Measurements from ENCODE around the gene MEMO1. TPM values are rescaled to one million over a fixed set of nuclear protein-coding genes. Genes with fewer than 3 reads are reported as not detected.
"Not testable (repeated sequence)": the region's sequence is repeated elsewhere in the genome, so short reads cannot be mapped to it uniquely, and the experiment has no call there.

Gene MEMO1
- total RNA-seq, 1 experiment from 2014 or later = 49.5 TPM

DNA sequence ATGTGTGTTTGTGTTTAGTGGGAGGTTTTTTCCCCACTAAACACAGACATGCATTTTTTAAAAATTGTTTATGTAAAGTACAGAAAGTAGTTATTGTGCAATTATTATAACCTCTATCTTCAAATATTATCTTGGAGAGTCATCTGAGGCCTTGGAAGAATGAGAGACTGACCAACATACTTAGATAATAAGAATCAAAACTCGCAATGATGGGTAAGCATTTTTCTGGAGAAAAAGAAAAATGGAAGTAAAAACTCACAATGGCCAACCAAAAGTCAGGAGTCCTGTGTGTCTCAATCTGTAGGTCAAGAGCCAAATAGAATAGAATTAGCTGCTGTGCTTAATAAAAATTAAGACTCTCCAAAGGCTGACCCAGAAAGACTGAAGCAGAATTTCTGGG is 43.0 kb downstream of the MEMO1 start:
- CTCF ChIA-PET = no interaction called here
- Histone ChIP-seq H3F3A (ENCODE audit: low read length, unreplicated experiment) (no peaks in the 10 kb centered on the region), H3K4me1 (ENCODE audit: insufficient read depth, low read length) (peaks cover 5% of the 10 kb centered on the region; the same call in 1 of the 2 replicates), H2AFZ (ENCODE audit: low read length) (no peak overlapping the region), H3K9me3 (ENCODE audit: low read length) (no peaks in the 10 kb centered on the region), H4K20me1 (ENCODE audit: low read length) (no peaks in the 10 kb centered on the region), H3K79me2 (ENCODE audit: low read length) (peaks cover 78% of the 10 kb centered on the region), H3K36me3 (ENCODE audit: low read depth, low read length) (no peaks in the 10 kb centered on the region), H3K27me3 (ENCODE audit: low read length) (no peaks in the 10 kb centered on the region), H3K9me2 (replicated peaks; ENCODE audit: low read length) (no peaks in the 10 kb centered on the region), H3K9ac (ENCODE audit: low read length) (no peak overlapping the region), H3K4me2 (ENCODE audit: low read length) (no peak overlapping the region), H3K4me3 (ENCODE audit: low read length) (no peak overlapping the region), H3K27ac (ENCODE audit: low read length) (no peak overlapping the region)
- ATAC-seq = no peak
- TF ChIP-seq, protein P1, sequence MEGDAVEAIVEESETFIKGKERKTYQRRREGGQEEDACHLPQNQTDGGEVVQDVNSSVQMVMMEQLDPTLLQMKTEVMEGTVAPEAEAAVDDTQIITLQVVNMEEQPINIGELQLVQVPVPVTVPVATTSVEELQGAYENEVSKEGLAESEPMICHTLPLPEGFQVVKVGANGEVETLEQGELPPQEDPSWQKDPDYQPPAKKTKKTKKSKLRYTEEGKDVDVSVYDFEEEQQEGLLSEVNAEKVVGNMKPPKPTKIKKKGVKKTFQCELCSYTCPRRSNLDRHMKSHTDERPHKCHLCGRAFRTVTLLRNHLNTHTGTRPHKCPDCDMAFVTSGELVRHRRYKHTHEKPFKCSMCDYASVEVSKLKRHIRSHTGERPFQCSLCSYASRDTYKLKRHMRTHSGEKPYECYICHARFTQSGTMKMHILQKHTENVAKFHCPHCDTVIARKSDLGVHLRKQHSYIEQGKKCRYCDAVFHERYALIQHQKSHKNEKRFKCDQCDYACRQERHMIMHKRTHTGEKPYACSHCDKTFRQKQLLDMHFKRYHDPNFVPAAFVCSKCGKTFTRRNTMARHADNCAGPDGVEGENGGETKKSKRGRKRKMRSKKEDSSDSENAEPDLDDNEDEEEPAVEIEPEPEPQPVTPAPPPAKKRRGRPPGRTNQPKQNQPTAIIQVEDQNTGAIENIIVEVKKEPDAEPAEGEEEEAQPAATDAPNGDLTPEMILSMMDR (conservative IDR thresholded peaks at IDR 0.05; ENCODE audit: low read depth, low read length) = no peak
- TF ChIP-seq EZH2 (IDR thresholded peaks at IDR 0.05; ENCODE audit: low read length, unreplicated experiment) (no peak), EZH2phosphoT487 (IDR thresholded peaks at IDR 0.05; ENCODE audit: borderline replicate concordance, low read length) (no peak)
- POLR2A ChIA-PET (ENCODE audit: unreplicated experiment) = no interaction called here
- intact Hi-C loops (cut with micrococcal nuclease) = no loop called here
- DNase-seq = no peak
- no TSS peak for BruUV-seq (replicated peaks)

DNA sequence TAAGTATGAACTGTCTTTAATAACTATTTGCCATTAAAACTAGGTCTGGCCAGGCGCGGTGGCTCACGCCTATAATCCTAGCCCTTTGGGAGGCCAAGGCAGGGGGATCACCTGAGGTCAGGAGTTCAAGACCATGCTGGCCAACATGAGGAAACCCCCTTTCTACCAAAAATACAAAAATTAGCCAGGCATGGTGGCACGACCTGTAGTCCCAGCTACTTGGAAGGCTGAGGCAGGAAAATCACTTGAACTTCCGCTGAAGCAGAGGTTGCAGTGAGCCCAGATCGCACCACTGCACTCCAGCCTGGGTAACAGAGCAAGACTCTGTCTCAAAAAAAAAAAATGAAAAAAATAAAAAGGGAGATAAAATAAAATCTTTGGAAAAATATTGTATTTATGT is 44.4 kb downstream of the MEMO1 start:
- H3K9me2 ChIP-seq (replicated peaks; ENCODE audit: low read length); H3K9ac ChIP-seq (ENCODE audit: low read length); H3K9me3 ChIP-seq (ENCODE audit: low read length); POLR2A ChIA-PET (ENCODE audit: unreplicated experiment); H3F3A ChIP-seq (ENCODE audit: low read length, unreplicated experiment); BruUV-seq (replicated peaks); H2AFZ ChIP-seq (ENCODE audit: low read length); ATAC-seq; H3K27me3 ChIP-seq (ENCODE audit: low read length); H3K4me1 ChIP-seq (ENCODE audit: insufficient read depth, low read length); CTCF ChIA-PET; H4K20me1 ChIP-seq (ENCODE audit: low read length); H3K4me3 ChIP-seq (ENCODE audit: low read length); H3K4me2 ChIP-seq (ENCODE audit: low read length); H3K27ac ChIP-seq (ENCODE audit: low read length); intact Hi-C loops (cut with micrococcal nuclease); H3K36me3 ChIP-seq (ENCODE audit: low read depth, low read length); DNase-seq: not testable (repeated sequence)
- H3K79me2 ChIP-seq (ENCODE audit: low read length) = peaks cover 79% of the 10 kb centered on the region

DNA sequence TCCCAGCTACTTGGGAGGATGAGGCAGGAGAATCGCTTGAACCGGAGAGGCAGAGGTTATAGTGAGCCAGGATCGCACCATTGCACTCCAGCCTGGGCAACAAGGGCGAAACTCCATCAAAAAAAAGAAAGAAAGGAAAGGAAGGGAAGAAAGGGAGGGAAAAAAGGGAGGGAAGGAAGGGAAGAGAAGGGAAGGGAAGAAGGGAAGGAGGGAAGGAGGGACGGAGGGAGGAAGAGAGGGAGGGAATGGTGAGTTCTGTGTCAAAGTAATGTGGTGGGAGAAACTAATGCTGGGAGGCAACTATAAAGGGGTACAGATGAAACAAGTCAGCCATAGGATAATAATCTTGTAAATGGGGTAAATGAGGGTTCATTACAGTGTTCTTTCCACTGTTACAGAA is 45.7 kb downstream of the MEMO1 start:
- BruUV-seq (replicated peaks) = no TSS peak
- Histone ChIP-seq H3K4me3 (ENCODE audit: low read length) (no peak overlapping the region), H3K9me2 (replicated peaks; ENCODE audit: low read length) (no peaks in the 10 kb centered on the region), H3K9me3 (ENCODE audit: low read length) (no peaks in the 10 kb centered on the region), H3K9ac (ENCODE audit: low read length) (no peak overlapping the region), H3K36me3 (ENCODE audit: low read depth, low read length) (no peaks in the 10 kb centered on the region), H3K27ac (ENCODE audit: low read length) (no peak overlapping the region), H3K4me1 (ENCODE audit: insufficient read depth, low read length) (peaks cover 16% of the 10 kb centered on the region; the same call in 1 of the 2 replicates), H2AFZ (ENCODE audit: low read length) (no peak overlapping the region), H4K20me1 (ENCODE audit: low read length) (no peaks in the 10 kb centered on the region), H3K4me2 (ENCODE audit: low read length) (no peak overlapping the region), H3K79me2 (ENCODE audit: low read length) (peaks cover 79% of the 10 kb centered on the region), H3K27me3 (ENCODE audit: low read length) (no peaks in the 10 kb centered on the region), H3F3A (ENCODE audit: low read length, unreplicated experiment) (no peaks in the 10 kb centered on the region)
- intact Hi-C loops (cut with micrococcal nuclease) = no loop called here
- ChIA-PET POLR2A (ENCODE audit: unreplicated experiment) (no interaction called here), CTCF (no interaction called here)
- DNase-seq (no peak), ATAC-seq (no peak)
- no peak for TF ChIP-seq EZH2 (IDR thresholded peaks at IDR 0.05; ENCODE audit: low read length, unreplicated experiment)
- TF ChIP-seq, protein P1 (conservative IDR thresholded peaks at IDR 0.05; ENCODE audit: low read depth, low read length) = no peak
- TF ChIP-seq EZH2phosphoT487 (IDR thresholded peaks at IDR 0.05; ENCODE audit: borderline replicate concordance, low read length) = no peak

Measured in PC-3 (cell line).